NCI-H1105 treated with DMSO at 0.1 percent for 48 hours (cell line): ENCODE results near the gene TEAD1.

Experiments
- DNase-seq: peaks from one replicate; lab custom pipeline; 2025; lab: John Stamatoyannopoulos, UW

Gene TEAD1

DNA sequence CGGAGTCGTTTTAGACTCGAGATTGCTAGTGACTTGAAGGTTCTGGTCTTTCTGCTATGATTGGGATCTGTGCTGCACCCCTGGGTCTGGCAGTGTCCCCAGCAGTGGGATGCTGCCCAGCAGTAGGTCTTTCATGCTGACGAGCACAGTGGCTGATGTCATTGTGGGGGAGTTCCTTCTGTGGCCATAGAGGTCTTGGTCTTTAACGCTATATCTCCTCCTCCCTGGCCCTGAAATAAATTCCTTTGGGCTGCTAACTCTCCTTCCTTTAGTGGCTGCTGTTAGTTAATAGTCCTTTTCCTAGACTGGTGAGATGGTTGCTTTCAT, 136.3 kb downstream of the TEAD1 start:
- DNase-seq: no peak

- DNase-seq: no peak
Measured at GRCh38 chr11:12811861-12812260, 137.6 kb downstream of the TEAD1 start.

DNA sequence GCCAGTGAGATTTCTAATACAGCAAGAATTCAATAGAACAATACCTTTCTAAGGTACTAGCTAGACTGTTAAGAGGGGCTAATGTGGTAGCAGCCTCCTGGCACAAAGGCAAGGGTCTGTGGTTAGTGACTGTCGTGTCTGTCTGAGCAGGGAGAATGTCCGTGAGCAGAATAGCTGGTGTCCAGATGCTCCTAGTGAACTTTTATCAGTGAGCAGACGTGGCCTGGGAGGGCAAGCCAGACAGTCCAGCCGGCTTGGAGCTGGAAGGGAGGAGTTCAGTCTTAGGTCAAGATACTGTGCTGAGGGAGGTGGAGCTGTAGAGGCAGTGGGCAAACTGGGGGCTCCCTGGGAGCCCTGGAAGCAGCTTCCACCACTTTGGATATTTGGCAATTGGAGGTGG, 138.6 kb downstream of the TEAD1 start:
- no peak for DNase-seq

DNA sequence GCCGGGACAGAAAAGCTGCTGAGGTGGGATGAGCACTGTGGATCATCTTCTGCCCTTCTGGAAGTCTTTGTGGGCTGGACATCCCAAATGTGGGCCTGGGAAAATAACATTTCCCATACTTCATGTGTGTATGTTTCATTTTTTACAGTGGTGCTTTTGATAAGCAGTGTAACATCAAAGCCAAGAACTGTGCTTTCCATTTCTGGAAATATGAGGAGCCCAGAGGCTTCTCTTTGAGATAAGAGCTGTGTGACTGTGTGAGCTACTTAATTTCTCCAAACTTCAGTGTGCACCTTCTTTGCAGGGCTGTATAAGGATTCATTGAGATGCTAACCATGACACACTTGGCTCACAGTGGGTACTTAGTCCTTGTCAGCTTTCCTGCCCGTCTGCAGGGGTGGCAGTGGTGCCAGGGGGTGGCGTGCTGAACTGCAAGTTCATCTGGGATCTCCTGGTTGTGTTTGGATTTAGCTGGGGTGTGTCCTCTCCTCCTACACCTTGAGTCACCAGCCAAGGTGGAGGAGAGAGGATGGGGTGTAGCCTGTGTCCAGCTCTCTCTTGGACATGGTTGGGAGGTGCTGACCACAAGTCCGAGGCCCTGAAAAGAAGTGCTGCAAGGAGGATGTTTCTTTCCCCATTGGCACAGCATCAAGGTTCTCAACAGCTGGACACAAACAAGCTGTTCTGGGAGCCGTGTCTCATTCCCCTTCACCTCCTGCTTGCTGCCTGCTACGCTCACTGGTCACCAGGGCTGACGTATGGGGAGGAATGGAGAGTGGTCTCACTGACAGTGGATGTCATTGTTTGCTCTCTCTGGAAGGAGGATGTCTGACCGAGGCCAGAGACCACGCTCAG, 139.4 kb downstream of the TEAD1 start:
- DNase-seq: no peak

- no peak for DNase-seq
Measured at GRCh38 chr11:12815129-12815480, 140.9 kb downstream of the TEAD1 start.

DNA sequence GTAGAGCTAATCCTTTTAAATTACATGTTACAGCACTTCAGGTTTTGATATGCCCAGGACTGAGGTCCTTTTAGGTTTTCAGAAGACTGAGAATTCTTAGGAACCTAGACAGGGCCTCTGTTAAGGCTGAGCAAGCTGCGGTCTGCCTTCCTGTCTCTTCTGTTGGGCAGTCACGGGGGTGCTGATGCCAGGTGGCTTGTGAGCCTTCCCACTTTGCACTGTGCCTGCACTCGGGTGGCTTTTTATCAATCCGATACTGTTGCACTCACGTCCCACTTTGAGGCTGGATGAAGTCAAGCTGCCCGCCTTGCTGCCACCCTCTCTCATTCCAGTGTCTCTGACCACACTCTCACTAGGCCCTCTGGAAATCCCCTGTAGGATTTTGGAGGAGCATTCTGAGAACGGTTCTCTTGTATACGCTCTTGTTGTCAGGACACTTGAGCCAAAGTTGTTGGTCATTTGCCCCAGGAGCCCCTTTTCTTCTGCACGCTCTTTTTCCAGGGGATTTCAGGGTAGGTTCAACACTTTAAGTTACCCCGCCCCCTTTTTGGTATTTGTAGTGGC, 141.8 kb downstream of the TEAD1 start:
- no peak for DNase-seq

DNA sequence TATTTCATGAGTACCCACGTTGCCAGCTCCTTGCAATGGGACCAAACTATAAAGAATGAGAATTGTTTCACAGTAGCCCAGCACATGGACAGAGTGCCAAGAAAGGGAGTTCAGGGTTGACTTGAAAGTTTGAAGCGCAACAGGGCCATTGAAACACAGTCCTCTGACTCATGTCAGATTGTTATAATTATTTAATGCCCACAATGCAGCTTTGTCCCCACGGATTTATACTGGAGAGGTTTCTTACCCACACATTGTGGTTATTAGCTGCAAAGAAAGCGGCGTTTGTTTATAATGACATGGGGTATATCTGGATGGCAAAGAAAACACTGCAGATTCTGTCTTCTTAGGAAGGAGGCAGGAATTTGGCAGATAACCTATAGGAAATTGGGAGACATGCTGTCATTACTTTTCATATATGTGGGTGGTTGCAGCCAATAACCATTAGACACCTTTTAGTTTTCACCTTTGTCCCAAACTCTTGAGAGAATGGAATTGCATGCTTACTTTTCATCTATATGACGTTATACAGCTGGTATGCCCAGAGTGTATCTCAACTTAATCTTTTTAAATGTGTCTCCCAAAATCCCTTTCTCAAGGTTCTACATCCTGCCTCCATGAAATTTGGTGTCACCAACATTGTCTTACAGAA, 143.6 kb downstream of the TEAD1 start:
- DNase-seq: no peak

DNA sequence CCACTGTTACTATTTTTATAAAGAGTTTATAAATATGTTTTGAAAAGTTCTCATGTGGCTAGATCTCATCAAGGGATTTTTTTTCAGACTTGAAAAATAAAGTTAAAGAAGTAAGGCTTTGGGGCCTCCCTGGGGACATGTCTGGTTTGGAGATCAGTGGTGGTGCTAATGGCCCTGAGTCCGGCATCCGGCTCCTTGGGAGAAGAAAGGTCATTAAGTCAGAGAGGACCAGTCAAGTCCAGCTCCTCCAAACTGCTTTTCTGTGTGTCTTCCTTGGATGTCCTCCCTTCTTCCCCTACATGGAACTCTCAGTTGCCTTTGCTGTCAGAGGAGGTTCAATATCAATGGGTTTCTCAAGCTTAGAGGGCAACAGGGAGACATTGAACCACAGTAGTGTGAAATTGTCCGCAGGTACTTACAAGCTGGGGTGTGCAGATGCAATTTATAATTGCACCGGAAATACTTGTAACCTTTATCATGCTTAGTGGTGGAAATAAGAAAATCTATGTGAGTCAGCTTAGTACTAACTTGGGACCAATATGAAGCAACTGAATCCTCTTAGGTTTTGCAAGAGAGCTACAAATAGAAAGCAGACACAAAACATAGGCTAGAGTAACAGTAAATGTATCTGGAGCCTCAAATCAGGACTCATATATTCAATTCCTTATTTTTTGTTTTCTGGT, 144.3 kb downstream of the TEAD1 start:
- no peak for DNase-seq

DNA sequence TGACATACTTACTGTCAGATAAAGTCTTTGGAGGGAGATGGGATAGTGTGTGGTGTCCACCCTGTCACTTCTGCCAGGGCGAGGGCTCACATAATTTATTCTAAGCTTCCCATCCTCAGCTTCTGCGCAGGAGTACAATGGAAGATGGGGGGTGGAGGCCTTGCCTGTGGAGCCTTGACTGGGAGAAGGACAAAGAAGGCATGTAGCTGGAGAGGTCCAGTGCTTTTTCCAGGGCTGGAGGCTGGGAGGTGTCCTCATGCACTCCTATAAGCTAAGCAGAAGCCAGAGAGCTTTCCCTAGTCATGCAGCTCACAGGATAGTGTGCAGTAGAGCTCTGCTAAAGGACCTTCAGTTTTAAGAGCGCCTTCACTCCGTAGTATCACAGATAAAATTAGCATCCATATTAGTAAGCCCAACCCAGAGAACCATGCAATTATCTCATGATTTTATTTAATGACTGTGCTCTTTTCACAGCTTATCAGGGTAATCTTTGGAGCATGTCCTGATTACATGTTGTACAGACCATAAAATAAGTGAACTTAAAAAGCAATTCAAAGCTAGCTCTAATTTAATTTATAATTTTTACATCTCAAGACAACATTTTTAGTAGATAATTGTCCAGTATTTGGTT, 148.3 kb downstream of the TEAD1 start:
- peak; percentile 84 for DNase-seq

DNA sequence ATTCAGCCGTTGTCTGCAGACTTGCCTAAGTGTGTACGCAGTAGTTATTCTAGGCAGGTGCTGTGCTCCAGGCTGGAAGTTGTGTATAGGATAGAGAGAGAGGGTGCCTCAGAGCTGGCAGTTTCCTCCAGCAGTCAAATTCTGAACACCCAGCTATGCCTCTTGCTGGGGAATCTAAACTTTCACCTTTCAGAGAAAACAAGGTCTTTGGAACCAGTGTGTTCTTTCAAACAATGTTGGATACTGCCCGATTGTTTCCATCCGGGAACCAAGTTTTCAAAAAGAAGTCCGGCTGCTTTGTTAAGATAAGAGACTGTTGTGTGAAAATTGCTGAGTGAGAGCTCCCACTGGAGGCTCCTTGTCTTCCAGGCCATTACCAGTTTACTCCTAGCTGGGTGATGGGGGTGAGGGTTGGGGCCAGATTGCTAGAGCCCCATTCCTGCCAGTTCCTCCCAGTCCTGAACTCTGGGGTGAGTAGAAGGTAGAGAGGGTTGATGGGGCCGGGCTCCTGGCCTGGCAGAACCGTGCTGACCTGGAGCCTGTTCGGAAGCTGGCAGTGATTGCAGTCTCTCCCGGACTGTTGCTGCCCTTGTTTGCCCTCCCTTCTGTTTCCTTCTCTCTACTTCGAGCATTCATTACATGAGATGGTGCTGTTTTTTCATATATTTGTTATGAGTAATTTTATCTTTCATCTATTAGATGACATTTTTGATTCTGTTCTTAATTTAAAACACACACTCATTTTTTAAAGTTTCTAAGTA, 150.2 kb downstream of the TEAD1 start:
- peak; percentile 76 for DNase-seq

- no peak for DNase-seq
Measured at GRCh38 chr11:12826441-12826840, 152.2 kb downstream of the TEAD1 start.

DNA sequence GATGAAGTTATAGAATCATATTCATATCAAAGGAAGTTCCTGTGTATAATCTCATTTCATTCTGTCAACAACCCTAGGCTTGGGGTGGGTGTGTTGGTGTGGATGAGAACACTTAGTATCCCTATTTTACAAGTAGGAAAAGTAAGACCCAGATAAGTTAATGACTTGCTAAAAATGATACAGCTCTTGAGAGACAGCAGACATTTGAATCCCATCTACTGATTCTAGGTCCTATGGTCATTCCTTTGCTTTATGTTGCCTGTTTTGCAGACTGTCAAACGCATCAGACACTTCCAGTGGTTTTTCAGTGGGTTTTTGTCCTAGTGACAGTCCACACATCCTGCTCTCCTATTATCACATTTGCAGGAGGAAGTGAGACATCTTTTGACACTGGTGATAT, 153.1 kb downstream of the TEAD1 start:
- DNase-seq: no peak

- DNase-seq: peak; percentile 98
Measured at GRCh38 chr11:12827929-12828812, 153.9 kb downstream of the TEAD1 start.

- DNase-seq: no peak
Measured at GRCh38 chr11:12829131-12829530, 154.9 kb downstream of the TEAD1 start.

GRCh38 chr11:12829540-12830314, 155.5 kb downstream of the TEAD1 start:
- DNase-seq: no peak

DNA sequence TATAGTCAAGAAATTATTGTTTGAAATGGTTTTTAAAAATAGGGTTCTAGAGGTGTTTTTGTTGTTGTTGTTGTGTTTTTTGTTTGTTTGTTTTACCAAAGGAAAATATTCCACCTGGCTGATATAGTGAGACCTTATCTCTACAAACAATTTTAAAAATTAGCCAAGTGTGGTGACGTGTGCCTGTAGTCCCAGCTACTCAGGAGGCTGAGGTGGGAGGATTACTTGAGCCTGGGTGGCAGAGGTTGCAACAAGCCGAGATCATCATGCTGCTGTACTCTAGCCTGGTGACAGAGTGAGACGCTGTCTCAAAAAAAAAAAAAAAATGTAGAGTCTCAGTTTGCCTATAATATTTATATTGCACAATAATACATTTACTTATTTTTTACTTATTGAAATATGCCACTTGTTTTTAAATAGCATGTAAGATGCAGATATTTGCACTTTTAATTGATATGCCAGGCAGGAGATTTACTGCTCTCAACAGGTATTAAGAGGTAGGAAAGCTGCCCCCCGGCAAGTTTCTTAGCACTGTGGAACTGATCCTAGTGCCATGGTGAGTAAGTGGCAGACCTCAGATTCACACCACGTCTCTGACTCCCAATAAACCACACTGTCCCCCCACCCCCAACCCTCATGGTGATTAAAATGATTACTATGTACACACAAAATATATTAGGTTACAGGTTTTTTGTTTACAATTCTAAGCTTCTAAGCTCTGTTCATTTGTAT, 157.4 kb downstream of the TEAD1 start:
- DNase-seq: peak; percentile 82

DNA sequence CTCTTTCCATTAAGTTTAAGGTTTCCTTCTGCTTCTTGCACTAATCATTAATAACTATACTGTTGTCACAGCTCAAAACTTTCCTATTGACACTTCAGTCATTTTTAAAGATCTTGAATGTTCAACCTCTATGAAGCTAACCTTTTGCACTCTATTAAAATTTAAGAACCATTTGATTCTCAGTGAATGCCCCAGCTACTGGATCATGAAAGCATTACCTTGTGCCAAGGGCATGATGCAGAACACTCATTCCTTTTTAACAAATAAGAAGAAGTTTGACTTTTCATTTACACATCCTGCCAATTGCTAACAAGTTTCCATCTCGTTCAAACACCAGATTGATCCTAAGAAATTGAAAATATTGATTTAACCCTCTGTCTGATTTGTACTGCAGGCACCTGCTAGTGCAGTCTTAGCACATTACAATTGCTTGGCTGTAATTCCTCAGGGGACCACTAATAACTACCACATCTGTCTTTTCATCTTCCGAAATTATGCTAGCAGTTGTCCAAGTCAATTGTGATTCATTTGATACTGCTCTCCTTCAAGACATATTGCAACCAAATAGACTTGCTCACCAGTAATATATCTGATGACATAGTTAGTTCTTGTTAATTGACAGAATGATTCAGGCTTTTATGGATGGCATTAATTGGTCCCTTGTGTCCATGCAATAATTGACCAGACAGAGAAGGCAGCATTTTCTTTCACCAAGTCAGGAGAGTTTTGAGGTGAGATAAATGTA, 158.4 kb downstream of the TEAD1 start:
- DNase-seq: peak; percentile 62

DNA sequence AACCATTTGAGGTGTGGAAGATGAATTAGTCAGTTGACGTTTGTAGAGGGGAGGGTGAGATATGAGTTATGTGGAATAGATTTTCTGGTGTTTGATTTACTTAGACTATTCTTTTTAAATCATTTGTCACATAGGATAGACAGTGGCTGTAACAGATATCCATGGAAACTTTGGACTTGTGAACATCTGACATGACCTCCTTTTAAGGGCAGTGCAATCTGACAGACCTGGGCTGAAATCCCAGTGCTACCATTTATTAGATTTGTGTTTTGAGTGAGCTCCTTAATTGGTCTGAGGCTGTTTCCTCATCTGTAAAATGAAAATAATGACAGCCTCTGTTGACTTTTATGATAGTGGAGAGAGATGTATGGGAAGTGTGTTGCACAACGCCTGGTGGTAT, 159.9 kb downstream of the TEAD1 start:
- no peak for DNase-seq
